OCI-LY3 (cell line): ENCODE measurements around the gene SYCP2L.

Experiments
- CTCF ChIP-seq: fragments of 200-600, 300-600 bp; sonication (generic); IDR thresholded peaks from 2 replicates; pipeline ENCODE4 v1.5.1; 2014; ENCODE audit warnings: antibody characterized with exemption, low read length, low read depth
- EZH2phosphoT487 ChIP-seq: fragments of 200-600 bp; shearing (Covaris generic); IDR thresholded peaks from 2 replicates; pipeline ENCODE4 v1.6.1; 2018; ENCODE audit warnings: antibody characterized with exemption, mixed run types, low read depth

GRCh38 chr6:11008821-11009220, 122.0 kb downstream of the SYCP2L start:
- TF ChIP-seq CTCF (no peak), EZH2phosphoT487 (no peak)
